Esophagus muscularis mucosa (tissue), 4 donors: ENCODE results near the gene MED13L.

Experiments used
- EP300 ChIP-seq: sonication (generic); formaldehyde crosslinking; IDR thresholded peaks from one replicate; pipeline ENCODE4 v1.6.1; 2017; ENCODE audit warnings: antibody characterized with exemption
- POLR2A ChIP-seq: fragments of 450-650 bp; IDR thresholded peaks from one replicate; pipeline ENCODE4 v1.6.1; 2017; ENCODE audit warnings: antibody characterized with exemption, moderate library complexity, mild to moderate bottlenecking, low read depth
- TF ChIP-seq, protein P1 (sequence below), 3 experiments: fragments of 200-600 bp in 2 of 3; fragments of 450-650 bp in 1 of 3; sonication (generic) in 2 of 3; IDR thresholded peaks; one replicate each; pipeline ENCODE4 v1.5.1; 2017 to 2019; ENCODE audit warnings: antibody characterized with exemption in 3 of 3, mild to moderate bottlenecking in 2 of 3, moderate library complexity in 1 of 3

DNA sequence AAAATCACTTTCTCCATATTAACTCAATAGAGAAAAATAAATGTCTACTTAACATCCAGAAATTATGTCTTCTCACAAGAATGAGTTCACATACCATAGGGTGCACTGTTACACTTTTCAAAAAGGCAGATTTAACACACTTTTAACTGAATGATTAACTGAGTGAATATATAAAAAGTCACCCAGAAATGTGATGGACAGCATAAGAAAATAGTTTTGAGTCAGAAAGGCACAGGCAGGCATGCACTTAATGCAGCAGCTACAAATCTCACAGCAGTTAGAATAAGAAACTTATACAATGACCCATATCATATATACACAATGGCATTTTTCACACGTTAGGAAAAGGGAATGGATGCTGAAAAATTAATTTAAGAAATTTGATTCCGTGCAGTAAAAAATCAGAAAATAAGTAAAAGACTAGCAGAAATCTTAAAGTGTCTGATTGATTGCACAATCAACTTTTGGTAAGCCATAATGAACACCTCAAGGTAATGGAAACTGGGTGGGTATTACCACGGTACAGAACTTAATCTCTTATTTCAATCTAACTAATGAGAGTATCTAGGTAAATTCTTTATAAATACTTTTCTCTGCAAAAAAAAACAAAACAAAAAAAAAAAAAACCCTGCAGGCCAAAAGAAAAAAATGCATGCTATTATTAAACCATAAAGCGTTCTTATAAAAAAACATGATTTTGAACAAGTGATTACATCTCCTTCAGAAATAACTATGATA lies 3.5 kb downstream of the MED13L start:
- TF ChIP-seq POLR2A = no peak
- TF ChIP-seq, protein P1, sequence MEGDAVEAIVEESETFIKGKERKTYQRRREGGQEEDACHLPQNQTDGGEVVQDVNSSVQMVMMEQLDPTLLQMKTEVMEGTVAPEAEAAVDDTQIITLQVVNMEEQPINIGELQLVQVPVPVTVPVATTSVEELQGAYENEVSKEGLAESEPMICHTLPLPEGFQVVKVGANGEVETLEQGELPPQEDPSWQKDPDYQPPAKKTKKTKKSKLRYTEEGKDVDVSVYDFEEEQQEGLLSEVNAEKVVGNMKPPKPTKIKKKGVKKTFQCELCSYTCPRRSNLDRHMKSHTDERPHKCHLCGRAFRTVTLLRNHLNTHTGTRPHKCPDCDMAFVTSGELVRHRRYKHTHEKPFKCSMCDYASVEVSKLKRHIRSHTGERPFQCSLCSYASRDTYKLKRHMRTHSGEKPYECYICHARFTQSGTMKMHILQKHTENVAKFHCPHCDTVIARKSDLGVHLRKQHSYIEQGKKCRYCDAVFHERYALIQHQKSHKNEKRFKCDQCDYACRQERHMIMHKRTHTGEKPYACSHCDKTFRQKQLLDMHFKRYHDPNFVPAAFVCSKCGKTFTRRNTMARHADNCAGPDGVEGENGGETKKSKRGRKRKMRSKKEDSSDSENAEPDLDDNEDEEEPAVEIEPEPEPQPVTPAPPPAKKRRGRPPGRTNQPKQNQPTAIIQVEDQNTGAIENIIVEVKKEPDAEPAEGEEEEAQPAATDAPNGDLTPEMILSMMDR (IDR thresholded peaks at IDR 0.05) = no peak
- no peak for TF ChIP-seq EP300
